ENCODE measurements around the gene C1QTNF6. TPM values are rescaled to one million over a fixed set of nuclear protein-coding genes. Genes with fewer than 3 reads are reported as not detected.

The C1QTNF6 gene
- total and polyA plus RNA-seq, 10 of the 15 experiments (the other 5 are each of a cell fraction or from before 2014, with no cell fraction given) = 0.16 to 4.1 (median 1.3) TPM

DNA sequence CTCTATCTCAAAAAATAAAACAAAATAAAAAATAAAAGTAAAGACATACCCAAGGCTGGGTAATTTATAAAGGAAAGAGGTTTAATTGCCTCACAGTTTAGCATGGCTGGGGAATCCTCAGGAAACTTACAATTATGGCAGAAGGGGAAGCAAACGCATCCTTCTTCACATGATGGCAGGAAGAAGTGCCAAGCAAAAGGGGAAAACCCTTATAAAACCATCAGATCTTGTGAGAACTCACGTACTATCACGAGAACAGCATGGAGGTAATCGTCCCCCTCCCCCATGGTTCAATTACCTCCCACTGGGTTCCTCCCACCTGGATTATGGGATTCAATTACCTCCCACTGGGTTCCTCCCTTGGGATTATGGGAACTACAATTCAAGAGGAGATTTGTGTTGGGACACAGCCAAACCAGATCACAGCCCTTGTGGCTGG, 32.5 kb upstream of the C1QTNF6 start (continued):
- TF ChIP-seq, protein P1, sequence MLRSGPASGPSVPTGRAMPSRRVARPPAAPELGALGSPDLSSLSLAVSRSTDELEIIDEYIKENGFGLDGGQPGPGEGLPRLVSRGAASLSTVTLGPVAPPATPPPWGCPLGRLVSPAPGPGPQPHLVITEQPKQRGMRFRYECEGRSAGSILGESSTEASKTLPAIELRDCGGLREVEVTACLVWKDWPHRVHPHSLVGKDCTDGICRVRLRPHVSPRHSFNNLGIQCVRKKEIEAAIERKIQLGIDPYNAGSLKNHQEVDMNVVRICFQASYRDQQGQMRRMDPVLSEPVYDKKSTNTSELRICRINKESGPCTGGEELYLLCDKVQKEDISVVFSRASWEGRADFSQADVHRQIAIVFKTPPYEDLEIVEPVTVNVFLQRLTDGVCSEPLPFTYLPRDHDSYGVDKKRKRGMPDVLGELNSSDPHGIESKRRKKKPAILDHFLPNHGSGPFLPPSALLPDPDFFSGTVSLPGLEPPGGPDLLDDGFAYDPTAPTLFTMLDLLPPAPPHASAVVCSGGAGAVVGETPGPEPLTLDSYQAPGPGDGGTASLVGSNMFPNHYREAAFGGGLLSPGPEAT (IDR thresholded peaks at IDR 0.05; ENCODE audit: low read depth) = peak; percentile 60
- TF ChIP-seq MTA2 (IDR thresholded peaks at IDR 0.05; ENCODE audit: low read depth) (no peak), EED (IDR thresholded peaks at IDR 0.05; ENCODE audit: low read depth) (peak; percentile 26; the same call in 1 of the 2 replicates), STAT3 (IDR thresholded peaks at IDR 0.05; ENCODE audit: low read depth, low read length) (no peak), POLR2AphosphoS5 (IDR thresholded peaks at IDR 0.05; ENCODE audit: low read length) (peak; percentile 93), SMAD5 (IDR thresholded peaks at IDR 0.05; ENCODE audit: low read depth) (peak; percentile 56; the same call in 1 of the 2 replicates), TAF1 (IDR thresholded peaks at IDR 0.05; ENCODE audit: borderline replicate concordance, low read depth, low read length) (peak; percentile 50; the same call in 1 of the 2 replicates), IKZF1 (conservative IDR thresholded peaks at IDR 0.05) (peak; percentile 51; the same call in 1 of the 2 replicates), HDGF (IDR thresholded peaks at IDR 0.05) (no peak)

DNA sequence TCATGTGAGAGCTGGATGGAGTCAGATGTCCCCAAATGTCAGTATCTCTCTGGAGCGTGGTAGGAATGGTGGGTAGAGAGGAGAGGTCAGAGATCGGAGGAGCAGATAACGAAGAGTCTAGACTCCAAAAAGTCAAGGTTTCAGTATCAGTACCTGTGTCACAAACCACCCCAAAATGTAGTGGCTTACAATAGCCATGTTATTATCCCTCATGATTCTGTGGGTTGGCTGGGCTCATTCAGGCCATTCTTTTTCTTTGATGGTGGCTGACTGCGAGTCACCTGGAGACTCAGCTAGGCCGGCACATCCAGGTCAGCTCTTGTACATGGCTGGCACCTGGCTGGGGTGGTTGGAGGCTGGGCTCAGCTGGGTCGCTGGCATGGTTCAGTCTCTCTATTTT, 31.5 kb upstream of the C1QTNF6 start:
- BruUV-seq (replicated peaks) = no TSS peak
- ChIA-PET RAD21 (ENCODE audit: unreplicated experiment) (interaction anchor here (0.8 to 11.8 kb wide), 12 partner anchors 10 to 175 kb away, joined by 3 to 196 read pairs (median 8); partner anchors contain the start of genes IL2RB and RAC2), POLR2A (interaction anchor here (0.6 to 11.6 kb wide), 10 partner anchors 9 to 90 kb away, joined by 3 to 246 read pairs (median 6); partner anchors contain the start of genes IL2RB and RAC2), SMC1A (ENCODE audit: uncharacterized antibody, unreplicated experiment) (interaction anchor here (0.8 to 6.7 kb wide), 8 partner anchors 11 to 358 kb away, joined by 3 to 109 read pairs (median 38); partner anchors contain the start of gene RAC2), CTCF (interaction anchor here (0.8 to 8.1 kb wide), 8 partner anchors 10 to 198 kb away, joined by 3 to 111 read pairs (median 22); partner anchors contain the start of gene RAC2)
- Histone ChIP-seq H3K9ac (ENCODE audit: control insufficient read depth, insufficient read depth, low read length) (peak overlapping the region; percentile 92), H3K9me3 (replicated peaks; ENCODE audit: control insufficient read depth, insufficient read depth, low read length) (peaks cover 4% of the 10 kb centered on the region; the same call in 2 of the 3 replicates), H3K27me3 (replicated peaks in 1 of 2; ENCODE audit: control insufficient read depth in 2 of 2, insufficient read depth in 2 of 2, low read length in 1 of 2) (no peaks in the 10 kb centered on the region), H3K4me3 (peak overlapping the region; percentile 80), H3K4me1 (ENCODE audit: control insufficient read depth, insufficient read depth, low read length) (peaks cover 78% of the 10 kb centered on the region), H3K79me2 (ENCODE audit: control insufficient read depth, insufficient read depth, low read length) (peaks cover 24% of the 10 kb centered on the region), H3K36me3 (ENCODE audit: control insufficient read depth in 2 of 2, insufficient read depth in 2 of 2, low read length in 1 of 2) (peaks cover 3% of the 10 kb centered on the region in 2 experiments), H3K27ac (ENCODE audit: control insufficient read depth, insufficient read depth) (peak overlapping the region; percentile 99), H2AFZ (ENCODE audit: control insufficient read depth, low read depth, low read length) (no peak overlapping the region), H4K20me1 (ENCODE audit: control insufficient read depth, insufficient read depth) (no peaks in the 10 kb centered on the region), H3K4me2 (ENCODE audit: control insufficient read depth, insufficient read depth) (peak overlapping the region; percentile 93)
- 9% methylated on average over 6 of the region's 6 CpGs for WGBS (ENCODE audit: insufficient coverage, insufficient replicate concordance, low lambda C conversion rate, missing lambda C conversion rate)
- DNase-seq (ENCODE audit: low read depth, low spot score) = no peak
- no peak for FAIRE-seq
- intact Hi-C loops (cut with micrococcal nuclease; ENCODE audit: unreplicated experiment) = loop anchor here (1.0 kb wide), 2 partner anchors 11 to 19 kb away; no protein-coding TSS in a partner anchor
- peak; percentile 38 for ATAC-seq
- in situ Hi-C loops (cut with MboI) = loop anchor here (25.0 kb wide), 1 partner anchor 1832 kb away; the partner anchor contains the start of gene HMOX1
- TF ChIP-seq TCF12 (IDR thresholded peaks at IDR 0.05; ENCODE audit: low read depth, low read length) (0 out of 2 replicates have a peak, but pooled peaks have one; percentile 40), PAX8 (IDR thresholded peaks at IDR 0.05) (no peak), MXI1 (IDR thresholded peaks at IDR 0.05; ENCODE audit: low read depth, low read length) (no peak), MTA2 (IDR thresholded peaks at IDR 0.05; ENCODE audit: low read depth) (no peak), HCFC1 (IDR thresholded peaks at IDR 0.05; ENCODE audit: low read length) (no peak), HDAC6 (IDR thresholded peaks at IDR 0.05; ENCODE audit: unreplicated experiment) (no peak), MTA3 (IDR thresholded peaks at IDR 0.05; ENCODE audit: borderline replicate concordance, low read length) (no peak), KAT2A (conservative IDR thresholded peaks at IDR 0.05; ENCODE audit: control insufficient read depth, low read depth, low read length) (no peak), ZNF207 (IDR thresholded peaks at IDR 0.05; ENCODE audit: borderline replicate concordance) (no peak), MYC (IDR thresholded peaks at IDR 0.05; ENCODE audit: insufficient read depth, insufficient read length, insufficient replicate concordance, low read length, severe bottlenecking) (no peak)
- TF ChIP-seq, protein P2, sequence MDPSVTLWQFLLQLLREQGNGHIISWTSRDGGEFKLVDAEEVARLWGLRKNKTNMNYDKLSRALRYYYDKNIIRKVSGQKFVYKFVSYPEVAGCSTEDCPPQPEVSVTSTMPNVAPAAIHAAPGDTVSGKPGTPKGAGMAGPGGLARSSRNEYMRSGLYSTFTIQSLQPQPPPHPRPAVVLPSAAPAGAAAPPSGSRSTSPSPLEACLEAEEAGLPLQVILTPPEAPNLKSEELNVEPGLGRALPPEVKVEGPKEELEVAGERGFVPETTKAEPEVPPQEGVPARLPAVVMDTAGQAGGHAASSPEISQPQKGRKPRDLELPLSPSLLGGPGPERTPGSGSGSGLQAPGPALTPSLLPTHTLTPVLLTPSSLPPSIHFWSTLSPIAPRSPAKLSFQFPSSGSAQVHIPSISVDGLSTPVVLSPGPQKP (IDR thresholded peaks at IDR 0.05; ENCODE audit: low read depth, low read length) = no peak
- TF ChIP-seq, protein P3, sequence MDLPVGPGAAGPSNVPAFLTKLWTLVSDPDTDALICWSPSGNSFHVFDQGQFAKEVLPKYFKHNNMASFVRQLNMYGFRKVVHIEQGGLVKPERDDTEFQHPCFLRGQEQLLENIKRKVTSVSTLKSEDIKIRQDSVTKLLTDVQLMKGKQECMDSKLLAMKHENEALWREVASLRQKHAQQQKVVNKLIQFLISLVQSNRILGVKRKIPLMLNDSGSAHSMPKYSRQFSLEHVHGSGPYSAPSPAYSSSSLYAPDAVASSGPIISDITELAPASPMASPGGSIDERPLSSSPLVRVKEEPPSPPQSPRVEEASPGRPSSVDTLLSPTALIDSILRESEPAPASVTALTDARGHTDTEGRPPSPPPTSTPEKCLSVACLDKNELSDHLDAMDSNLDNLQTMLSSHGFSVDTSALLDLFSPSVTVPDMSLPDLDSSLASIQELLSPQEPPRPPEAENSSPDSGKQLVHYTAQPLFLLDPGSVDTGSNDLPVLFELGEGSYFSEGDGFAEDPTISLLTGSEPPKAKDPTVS (IDR thresholded peaks at IDR 0.05; ENCODE audit: low read depth, low read length) = no peak

Data from GM12878 (cell line).